ENCODE data around the gene LYL1.

Gene LYL1

GRCh38 chr19:13092158-13092543, 10.5 kb downstream of the LYL1 start:
- H3K27ac ChIP-seq (ENCODE audit: low read depth, low read length) = no peak overlapping the region
- H3K4me1 ChIP-seq (ENCODE audit: control insufficient read depth, low read length) = peaks cover 39% of the 10 kb centered on the region
- H3K9me3 ChIP-seq (ENCODE audit: control insufficient read depth, insufficient read depth, low read length) = no peaks in the 10 kb centered on the region
- no peaks in the 10 kb centered on the region for H3K27me3 ChIP-seq (ENCODE audit: control insufficient read depth, low read length)
- no peaks in the 10 kb centered on the region for H4K20me1 ChIP-seq (ENCODE audit: control insufficient read depth, insufficient read depth, low read depth, low read length)
- no peak for TF ChIP-seq CTCF (IDR thresholded peaks at IDR 0.05; ENCODE audit: low read depth, low read length, poor library complexity, severe bottlenecking)
- no peak for TF ChIP-seq EZH2phosphoT487 (IDR thresholded peaks at IDR 0.05; ENCODE audit: borderline replicate concordance, low read length)
- H3K36me3 ChIP-seq (ENCODE audit: control insufficient read depth, low read length) = no peaks in the 10 kb centered on the region
- no peaks in the 10 kb centered on the region for H3K9me2 ChIP-seq (replicated peaks; ENCODE audit: control insufficient read depth, low read length)
- peaks cover 7% of the 10 kb centered on the region for H3K79me2 ChIP-seq (ENCODE audit: control insufficient read depth, low read length)
- H3K4me3 ChIP-seq (ENCODE audit: low read length) = no peak overlapping the region
- no peak overlapping the region for H3K4me2 ChIP-seq (ENCODE audit: low read length)
- H3F3A ChIP-seq (ENCODE audit: control insufficient read depth, insufficient read depth) = peaks cover 19% of the 10 kb centered on the region

GRCh38 chr19:13091400-13092157, 11.1 kb downstream of the LYL1 start:
- H3K79me2 ChIP-seq (ENCODE audit: control insufficient read depth, low read length) = peaks cover 2% of the 10 kb centered on the region
- TF ChIP-seq EZH2phosphoT487 (IDR thresholded peaks at IDR 0.05; ENCODE audit: borderline replicate concordance, low read length) (no peak), CTCF (IDR thresholded peaks at IDR 0.05; ENCODE audit: low read depth, low read length, poor library complexity, severe bottlenecking) (no peak)
- H3K9me2 ChIP-seq (replicated peaks; ENCODE audit: control insufficient read depth, low read length) = no peaks in the 10 kb centered on the region
- H4K20me1 ChIP-seq (ENCODE audit: control insufficient read depth, insufficient read depth, low read depth, low read length) = no peaks in the 10 kb centered on the region
- no peak overlapping the region for H3K4me2 ChIP-seq (ENCODE audit: low read length)
- H3K36me3 ChIP-seq (ENCODE audit: control insufficient read depth, low read length) = no peaks in the 10 kb centered on the region
- H3K27me3 ChIP-seq (ENCODE audit: control insufficient read depth, low read length) = no peaks in the 10 kb centered on the region
- H3K4me1 ChIP-seq (ENCODE audit: control insufficient read depth, low read length) = peaks cover 34% of the 10 kb centered on the region
- H3K4me3 ChIP-seq (ENCODE audit: low read length) = no peak overlapping the region
- peaks cover 14% of the 10 kb centered on the region for H3F3A ChIP-seq (ENCODE audit: control insufficient read depth, insufficient read depth)
- no peaks in the 10 kb centered on the region for H3K9me3 ChIP-seq (ENCODE audit: control insufficient read depth, insufficient read depth, low read length)
- no peak overlapping the region for H3K27ac ChIP-seq (ENCODE audit: low read depth, low read length)

- H3K36me3 ChIP-seq (ENCODE audit: control insufficient read depth, low read length) = no peaks in the 10 kb centered on the region
- peaks cover 10% of the 10 kb centered on the region for H3F3A ChIP-seq (ENCODE audit: control insufficient read depth, insufficient read depth)
- TF ChIP-seq CTCF (IDR thresholded peaks at IDR 0.05; ENCODE audit: low read depth, low read length, poor library complexity, severe bottlenecking) (no peak), EZH2phosphoT487 (IDR thresholded peaks at IDR 0.05; ENCODE audit: borderline replicate concordance, low read length) (no peak)
- 0 out of 2 replicates have a peak, but pooled peaks cover 4% of the 10 kb centered on the region for H3K27me3 ChIP-seq (ENCODE audit: control insufficient read depth, low read length)
- H3K4me2 ChIP-seq (ENCODE audit: low read length) = no peak overlapping the region
- H3K9me2 ChIP-seq (replicated peaks; ENCODE audit: control insufficient read depth, low read length) = no peaks in the 10 kb centered on the region
- H3K4me1 ChIP-seq (ENCODE audit: control insufficient read depth, low read length) = peaks cover 25% of the 10 kb centered on the region
- no peaks in the 10 kb centered on the region for H3K79me2 ChIP-seq (ENCODE audit: control insufficient read depth, low read length)
- no peaks in the 10 kb centered on the region for H3K9me3 ChIP-seq (ENCODE audit: control insufficient read depth, insufficient read depth, low read length)
- no peak overlapping the region for H3K27ac ChIP-seq (ENCODE audit: low read depth, low read length)
- no peaks in the 10 kb centered on the region for H4K20me1 ChIP-seq (ENCODE audit: control insufficient read depth, insufficient read depth, low read depth, low read length)
- no peak overlapping the region for H3K4me3 ChIP-seq (ENCODE audit: low read length)
Observed at GRCh38 chr19:13090511-13091231, 12.0 kb downstream of the LYL1 start.

All from DOHH2 (cell line).